Stimulated activated CD8-positive, alpha-beta memory T cell treated with anti-CD3 and anti-CD28 coated beads, Interleukin-15, amount 100 ng/mL, for 48 hours (primary cell): ENCODE results near the gene EGF.
A peak's percentile ranks its signal among the peaks of the same experiment; 100 is the strongest.
"Not testable (repeated sequence)": the region's sequence is repeated elsewhere in the genome, so short reads cannot be mapped to it uniquely, and the experiment has no call there.

Source experiments
- DNase-seq, 2 donors: peaks; one replicate each; pipeline ENCODE4 v3.0.0-alpha.2; 2020; ENCODE audit warnings: low read depth in 2 of 2

Gene EGF

GRCh38 chr4:109915385-109916026 lies 2.8 kb downstream of the EGF start:
- no peak for DNase-seq

- no peak for DNase-seq
These were observed 3.3 kb downstream of the EGF start for GRCh38 chr4:109916027-109916409.

- DNase-seq = no peak
These were observed 8.7 kb downstream of the EGF start for GRCh38 chr4:109921384-109921808.

- DNase-seq = no peak
These were observed 12.7 kb downstream of the EGF start for GRCh38 chr4:109925396-109925795.

GRCh38 chr4:109928327-109929045 lies 15.8 kb downstream of the EGF start:
- DNase-seq = no peak

- no peak for DNase-seq
These were observed 17.8 kb downstream of the EGF start for GRCh38 chr4:109930464-109930863.

GRCh38 chr4:109930872-109931271 lies 18.2 kb downstream of the EGF start:
- no peak for DNase-seq

GRCh38 chr4:109931318-109931717 lies 18.6 kb downstream of the EGF start:
- DNase-seq = no peak

- not testable (repeated sequence) for DNase-seq
These were observed 24.7 kb downstream of the EGF start for GRCh38 chr4:109937352-109937751.

- DNase-seq = no peak
These were observed 26.5 kb downstream of the EGF start for GRCh38 chr4:109939190-109939589.

GRCh38 chr4:109942292-109942926 lies 29.7 kb downstream of the EGF start:
- DNase-seq = no peak

GRCh38 chr4:109943745-109944144 lies 31.1 kb downstream of the EGF start:
- DNase-seq = no peak

- no peak for DNase-seq
These were observed 31.9 kb downstream of the EGF start for GRCh38 chr4:109944591-109944990.

GRCh38 chr4:109945056-109945455 lies 32.4 kb downstream of the EGF start:
- peak; percentile 47 to 57 for DNase-seq

GRCh38 chr4:109946120-109946519 lies 33.4 kb downstream of the EGF start:
- no peak for DNase-seq

- no peak for DNase-seq
These were observed 34.8 kb downstream of the EGF start for GRCh38 chr4:109947457-109947856.

- DNase-seq = no peak
These were observed 35.2 kb downstream of the EGF start for GRCh38 chr4:109947918-109948317.

GRCh38 chr4:109949099-109949718 lies 36.5 kb downstream of the EGF start:
- DNase-seq = not testable (repeated sequence)

GRCh38 chr4:109952612-109953011 lies 39.9 kb downstream of the EGF start:
- DNase-seq = no peak

GRCh38 chr4:109953556-109953955 lies 40.9 kb downstream of the EGF start:
- no peak for DNase-seq

GRCh38 chr4:109955146-109955545 lies 42.5 kb downstream of the EGF start:
- no peak for DNase-seq

GRCh38 chr4:109957227-109957626 lies 44.5 kb downstream of the EGF start:
- DNase-seq = no peak

GRCh38 chr4:109959195-109959594 lies 46.5 kb downstream of the EGF start:
- no peak for DNase-seq
